Bone marrow (tissue), 2 donors: ENCODE results near the gene CRHR2.

ENCODE experiments used
- DNase-seq, 2 donors: peaks; one replicate each; lab custom pipeline; 2025; lab: John Stamatoyannopoulos, UW

Gene CRHR2

GRCh38 chr7:30618080-30618676, 64.1 kb downstream of the CRHR2 start:
- DNase-seq = no peak

GRCh38 chr7:30617359-30617758, 64.9 kb downstream of the CRHR2 start:
- DNase-seq = no peak

- no peak for DNase-seq
Measured at GRCh38 chr7:30616318-30616717, 65.9 kb downstream of the CRHR2 start.

- DNase-seq = no peak
Measured at GRCh38 chr7:30613366-30614325, 68.6 kb downstream of the CRHR2 start.

GRCh38 chr7:30612658-30613265, 69.5 kb downstream of the CRHR2 start:
- DNase-seq = no peak

- DNase-seq = no peak
Measured at GRCh38 chr7:30605832-30606231, 76.4 kb downstream of the CRHR2 start.

GRCh38 chr7:30604901-30605300, 77.4 kb downstream of the CRHR2 start:
- no peak for DNase-seq
